NCI-H2227 (cell line): Measurements from ENCODE around the gene PRKAB2.
"Not testable (repeated sequence)": the region's sequence is repeated elsewhere in the genome, so short reads cannot be mapped to it uniquely, and the experiment has no call there.

Source experiments
- DNase-seq: peaks from one replicate; lab custom pipeline; 2025; ENCODE audit not compliant: unreplicated experiment; lab: John Stamatoyannopoulos, UW

PRKAB2 gene

GRCh38 chr1:147177611-147178380, 5.5 kb upstream of the PRKAB2 start:
- DNase-seq: no peak

- DNase-seq: peak; percentile 27
Measured at GRCh38 chr1:147171399-147172167, 687 bp downstream of the PRKAB2 start.

DNA sequence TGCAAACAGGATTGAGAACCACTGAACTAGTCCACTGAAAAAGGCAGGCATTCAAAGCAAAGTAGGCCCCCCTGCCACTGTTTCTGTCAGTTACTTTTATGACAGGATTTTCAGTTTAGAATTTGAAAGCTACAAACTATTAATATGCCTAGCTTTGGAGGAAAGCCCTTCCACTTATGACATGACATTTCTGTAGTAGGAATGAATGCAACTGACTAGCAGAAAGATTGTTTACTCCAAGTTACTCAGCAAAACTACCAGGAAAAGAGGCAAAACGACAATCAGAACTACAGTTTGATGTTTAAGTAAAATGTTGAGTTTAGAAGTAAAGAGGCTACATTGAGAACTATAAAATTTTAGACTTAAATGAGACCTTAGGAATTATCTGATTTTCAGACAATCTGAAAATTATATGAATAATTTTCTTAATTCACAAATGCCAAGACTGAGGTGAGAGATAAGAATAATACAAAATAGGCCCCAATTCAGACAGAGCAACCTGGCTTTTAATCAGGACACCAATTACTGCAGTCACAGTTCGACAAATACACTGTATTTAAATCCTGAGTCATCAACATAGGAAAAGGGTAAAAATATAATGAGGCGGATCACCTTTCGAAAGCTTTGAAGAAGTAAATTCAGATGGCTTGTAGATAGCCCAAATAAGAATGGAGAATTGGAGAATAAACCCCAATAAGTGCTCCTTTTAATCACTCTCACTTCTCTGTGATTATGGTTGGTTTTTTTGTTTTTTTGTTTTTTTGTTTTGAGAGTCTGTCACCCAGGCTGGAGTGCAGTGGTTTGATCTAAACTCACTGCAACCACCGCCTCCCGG, 2.2 kb downstream of the PRKAB2 start:
- no peak for DNase-seq

DNA sequence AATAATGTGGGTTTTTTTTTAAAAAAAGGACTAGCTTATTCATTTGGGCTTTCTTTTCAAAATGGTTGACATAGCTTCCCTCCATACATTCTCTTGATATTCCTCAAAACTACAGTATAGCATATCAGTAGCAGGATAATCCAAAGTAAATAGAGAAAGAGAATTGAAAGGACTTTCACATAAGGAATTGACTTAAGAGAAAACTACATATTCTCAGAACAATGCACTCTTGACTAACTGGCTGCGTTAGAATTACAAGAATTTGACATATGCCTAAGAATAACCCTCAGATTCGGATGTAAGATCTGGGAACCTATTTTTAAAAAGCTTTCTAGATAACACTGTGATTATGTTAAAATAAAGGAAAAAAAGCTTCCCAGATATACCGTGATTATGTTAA, 3.1 kb downstream of the PRKAB2 start:
- no peak for DNase-seq

- DNase-seq: peak; percentile 57
Measured at GRCh38 chr1:147168626-147169058, 3.6 kb downstream of the PRKAB2 start.

DNA sequence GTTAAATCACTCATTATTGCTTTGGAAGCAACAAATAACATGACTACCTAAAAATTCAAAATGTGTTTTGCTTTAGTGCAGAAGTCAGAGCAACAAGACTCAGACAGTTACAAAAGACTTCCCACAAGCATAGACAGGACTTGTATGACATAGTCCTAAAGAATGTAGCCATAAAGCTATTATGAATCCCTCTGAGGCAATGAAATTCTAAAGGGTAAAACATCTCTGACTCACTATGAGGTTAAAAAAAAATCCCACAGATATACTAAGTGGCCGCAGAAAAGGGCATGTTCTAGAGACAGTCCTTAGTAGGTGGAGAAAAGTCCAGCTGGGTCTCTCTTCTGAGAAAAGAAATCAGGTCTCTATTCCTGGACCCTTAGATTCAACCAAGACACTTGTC, 4.9 kb downstream of the PRKAB2 start:
- no peak for DNase-seq

DNA sequence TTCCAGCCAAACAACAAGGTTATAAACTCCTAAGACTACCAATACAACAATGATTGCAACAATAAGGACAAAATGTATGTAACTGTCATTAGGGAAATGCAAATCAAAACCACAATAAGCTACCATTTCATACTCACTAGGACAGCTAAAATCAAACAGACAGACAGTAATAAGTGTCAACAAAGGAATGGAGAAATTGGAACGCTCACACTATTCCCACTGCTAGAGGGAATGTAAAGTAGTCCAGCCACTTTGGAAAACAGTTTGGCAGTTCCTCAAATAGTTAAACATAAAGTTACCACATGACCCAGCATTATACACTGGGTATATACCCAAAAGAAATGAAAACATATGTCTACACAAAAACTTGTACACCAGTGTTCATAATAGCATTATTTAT, 9.3 kb downstream of the PRKAB2 start:
- DNase-seq: no peak

GRCh38 chr1:147162093-147162492, 10.2 kb downstream of the PRKAB2 start:
- DNase-seq: no peak

DNA sequence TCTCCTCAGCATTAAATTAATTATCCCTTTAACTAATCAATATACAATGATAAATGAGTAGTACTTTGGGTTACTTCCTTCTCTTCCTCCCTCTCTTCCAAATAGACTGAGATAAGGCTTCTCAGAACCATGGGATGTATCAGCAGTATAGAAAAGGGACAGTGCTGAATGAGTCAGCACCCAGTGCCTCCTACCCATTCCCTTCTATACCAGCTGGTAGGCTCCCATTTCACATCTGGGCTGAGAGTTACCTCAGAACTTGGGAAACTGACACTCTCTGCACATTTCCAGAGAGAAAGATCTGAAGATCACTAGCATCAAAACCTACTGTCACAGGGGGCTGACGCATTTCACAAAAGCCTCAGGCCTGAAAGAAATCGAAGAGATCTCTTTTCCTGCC, 15.2 kb downstream of the PRKAB2 start:
- not testable (repeated sequence) for DNase-seq

GRCh38 chr1:147156642-147157041, 15.6 kb downstream of the PRKAB2 start:
- DNase-seq: no peak

GRCh38 chr1:147152772-147153171, 19.5 kb downstream of the PRKAB2 start:
- no peak for DNase-seq

- DNase-seq: no peak
Measured at GRCh38 chr1:147151244-147151643, 21.0 kb downstream of the PRKAB2 start.

DNA sequence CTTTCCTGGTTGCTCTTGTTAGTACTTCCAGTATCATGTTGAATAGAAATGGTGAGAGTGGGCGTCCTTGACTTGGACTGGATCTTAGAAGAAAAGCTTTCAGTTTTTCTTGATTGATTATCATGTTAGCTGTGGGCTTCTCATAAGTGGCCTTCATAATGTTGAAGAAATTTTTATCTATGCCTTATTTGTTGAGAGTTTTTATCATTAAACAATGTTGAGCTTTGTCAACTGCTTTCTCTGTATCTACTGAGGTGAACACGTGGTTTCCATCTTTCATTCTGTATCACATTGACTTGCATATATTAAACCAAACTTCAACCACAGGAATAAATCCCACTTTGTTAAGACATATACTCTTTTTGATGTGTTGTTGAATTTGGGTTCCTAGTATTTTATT, 29.4 kb downstream of the PRKAB2 start:
- DNase-seq: no peak

GRCh38 chr1:147130721-147131120, 41.5 kb downstream of the PRKAB2 start:
- DNase-seq: not testable (repeated sequence)

DNA sequence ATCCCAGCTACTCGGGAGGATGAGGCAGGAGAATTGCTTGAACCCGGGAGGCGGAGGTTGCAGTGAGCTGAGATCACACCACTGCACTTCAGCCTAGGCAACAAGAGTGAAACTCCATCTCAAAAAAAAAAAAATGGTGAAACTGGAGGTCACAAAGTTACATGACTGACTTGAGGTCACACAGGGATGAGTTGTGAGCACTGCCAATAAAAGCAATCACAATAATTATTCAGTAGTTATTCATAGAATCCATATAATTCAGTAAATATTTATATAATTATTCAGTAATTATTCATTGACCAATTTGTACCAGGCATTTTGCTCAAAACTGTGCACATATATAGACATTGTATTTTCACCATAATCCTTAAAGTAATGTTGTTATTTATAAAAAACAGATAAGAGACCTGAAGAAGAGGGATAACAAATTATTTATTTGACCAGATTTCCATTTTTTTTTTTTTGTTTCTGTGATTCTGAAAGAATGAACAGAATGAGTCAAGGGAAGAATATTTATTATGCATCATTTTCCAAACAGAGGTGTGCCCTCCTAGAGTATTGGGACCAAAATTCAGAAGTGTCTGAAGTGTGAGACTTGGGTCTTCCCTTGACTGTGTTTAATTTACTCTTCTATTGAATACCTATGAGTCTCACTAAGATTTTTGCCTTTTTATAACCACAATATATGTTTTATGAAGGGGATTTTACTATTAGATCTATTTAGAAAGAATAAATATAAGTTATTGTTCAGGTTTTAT, 43.0 kb downstream of the PRKAB2 start:
- no peak for DNase-seq

- DNase-seq: no peak
Measured at GRCh38 chr1:147124266-147124665, 48.0 kb downstream of the PRKAB2 start.

GRCh38 chr1:147117109-147117508, 55.2 kb downstream of the PRKAB2 start:
- no peak for DNase-seq

DNA sequence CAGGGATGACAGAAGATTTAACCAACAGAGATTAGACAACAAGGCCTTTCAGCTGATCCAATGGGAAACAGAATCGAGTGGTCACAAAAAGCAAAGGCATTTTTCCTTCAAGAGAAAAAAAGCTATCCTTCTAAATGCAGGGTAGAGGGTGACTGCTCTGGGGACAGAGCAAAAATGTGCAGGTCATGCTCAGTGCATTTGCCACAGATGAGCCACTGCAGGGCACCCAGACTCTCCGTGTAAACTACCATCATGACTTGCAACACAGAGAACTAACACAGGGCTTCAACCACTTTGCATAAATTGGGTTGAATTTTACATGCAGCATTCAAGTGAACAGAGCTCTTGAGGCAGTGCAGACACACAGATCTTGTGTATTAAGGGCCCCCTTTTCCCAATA, 56.8 kb downstream of the PRKAB2 start:
- DNase-seq: no peak

DNA sequence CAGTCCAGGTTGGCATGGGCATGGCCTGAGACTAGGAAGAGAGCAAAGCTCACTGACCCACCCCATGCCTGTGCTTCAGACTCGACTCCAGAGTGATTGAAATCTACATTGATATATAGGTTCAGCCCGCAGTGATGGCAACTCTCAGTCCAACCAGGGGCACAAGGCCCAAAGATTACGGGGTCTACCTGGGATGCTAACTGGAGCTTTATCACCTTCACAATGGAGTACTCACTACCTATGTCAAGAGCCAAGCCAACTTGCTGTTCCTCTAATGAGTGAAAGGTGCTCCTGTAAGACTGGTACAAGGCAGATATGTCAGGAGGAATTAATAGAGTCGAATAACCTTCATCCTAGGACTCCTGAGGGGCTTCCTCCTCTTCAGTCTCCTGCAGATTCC, 57.2 kb downstream of the PRKAB2 start:
- not testable (repeated sequence) for DNase-seq

DNA sequence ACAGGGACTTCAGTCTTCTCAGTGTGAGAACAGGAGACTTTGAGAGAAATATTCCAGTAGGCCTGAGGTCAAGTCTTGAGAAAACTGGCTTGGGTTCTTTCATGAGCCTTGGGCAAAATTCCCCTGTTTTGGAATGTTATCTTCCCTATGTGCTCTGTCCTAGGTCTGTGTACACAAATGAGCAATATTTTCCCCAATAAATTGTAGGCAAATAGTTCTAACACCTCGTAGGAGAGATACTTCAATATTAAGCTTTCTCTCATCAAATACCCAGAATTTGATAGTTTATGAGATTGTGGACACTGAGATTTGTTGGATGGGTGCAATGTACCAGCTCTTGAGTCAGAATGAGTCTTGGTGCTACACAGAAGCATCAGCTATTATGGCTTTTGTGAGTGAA, 57.9 kb downstream of the PRKAB2 start:
- not testable (repeated sequence) for DNase-seq
